Kidney tubule cell (primary cell): Measurements from ENCODE around the gene SOX5.
"Not testable (repeated sequence)": the region's sequence is repeated elsewhere in the genome, so short reads cannot be mapped to it uniquely, and the experiment has no call there.

ENCODE experiments used
- DNase-seq: peaks from one replicate; pipeline ENCODE4 v3.0.0-alpha.2; 2018; ENCODE audit warnings: low spot score

SOX5 gene

DNA sequence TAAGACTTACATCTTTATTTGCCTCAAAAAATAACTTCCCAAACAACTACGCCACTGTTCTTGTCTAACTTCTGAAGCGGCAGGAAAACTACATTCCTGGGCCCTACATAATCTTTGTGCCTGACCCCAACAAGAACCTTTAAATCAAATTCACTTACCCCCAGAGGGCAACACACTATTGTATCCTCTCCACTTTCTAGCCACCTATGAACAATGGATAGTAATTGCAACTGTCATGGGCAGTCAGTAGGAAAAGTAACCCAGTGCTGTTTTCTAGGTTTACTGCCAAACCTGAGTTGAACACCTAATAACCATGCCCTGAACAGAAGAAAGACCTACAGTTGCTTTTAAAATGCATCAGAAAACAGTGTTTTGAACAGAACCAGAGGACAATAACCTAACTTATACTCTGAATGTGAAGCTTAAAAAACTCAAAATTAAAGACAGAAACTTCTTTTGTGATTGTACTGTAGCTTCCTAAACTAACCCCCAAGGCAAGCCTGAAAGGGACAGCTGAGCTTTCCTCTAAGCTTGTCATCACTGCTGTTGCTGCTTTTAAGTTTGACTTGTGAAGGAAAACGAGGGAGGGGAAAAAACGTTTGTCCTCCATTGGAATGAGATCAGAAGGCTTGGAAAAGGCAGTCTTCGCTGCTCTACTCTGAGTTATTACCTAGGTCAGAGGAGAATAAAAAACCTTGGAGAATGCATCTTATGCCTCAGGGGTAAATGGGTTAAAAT is 195.7 kb downstream of the SOX5 start:
- DNase-seq, result no peak

DNA sequence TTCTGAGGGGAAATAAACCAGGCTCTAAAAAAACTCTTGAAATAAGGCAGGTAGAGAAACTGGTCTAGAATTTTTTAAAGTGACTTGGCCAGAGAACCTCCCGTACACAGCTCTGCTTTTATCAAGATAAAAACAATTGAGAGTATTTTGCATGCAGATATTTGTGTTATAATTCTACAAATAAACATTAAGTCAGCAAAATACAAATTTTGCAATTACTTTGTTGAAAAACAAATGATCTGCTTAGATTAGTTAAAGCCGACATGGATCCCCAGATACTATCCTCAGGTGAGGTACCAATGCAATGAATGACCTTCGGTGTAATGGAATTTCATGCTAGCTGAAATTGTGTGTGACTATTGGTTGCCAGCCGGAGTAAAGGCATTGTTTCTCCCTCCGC is 197.2 kb downstream of the SOX5 start:
- DNase-seq, result no peak

DNA sequence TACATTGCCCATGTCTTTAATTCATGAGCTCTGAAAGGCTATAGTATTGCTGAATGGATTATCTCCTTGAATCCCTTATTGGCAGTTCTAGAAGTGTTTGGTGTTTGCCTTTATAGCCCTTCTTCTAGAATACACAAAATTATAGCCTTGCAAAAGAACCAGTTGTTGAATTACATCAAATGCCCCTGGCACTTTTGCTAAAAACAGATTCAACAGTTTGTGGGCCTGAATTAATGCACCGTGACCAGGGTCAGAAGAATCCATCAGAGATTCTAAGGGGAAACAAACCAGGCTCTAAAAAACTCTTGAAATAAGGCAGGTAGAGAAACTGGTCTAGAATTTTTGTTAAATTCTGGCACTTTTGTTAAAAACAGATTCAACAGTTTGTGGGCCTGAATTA is 197.8 kb downstream of the SOX5 start:
- no peak for DNase-seq

DNA sequence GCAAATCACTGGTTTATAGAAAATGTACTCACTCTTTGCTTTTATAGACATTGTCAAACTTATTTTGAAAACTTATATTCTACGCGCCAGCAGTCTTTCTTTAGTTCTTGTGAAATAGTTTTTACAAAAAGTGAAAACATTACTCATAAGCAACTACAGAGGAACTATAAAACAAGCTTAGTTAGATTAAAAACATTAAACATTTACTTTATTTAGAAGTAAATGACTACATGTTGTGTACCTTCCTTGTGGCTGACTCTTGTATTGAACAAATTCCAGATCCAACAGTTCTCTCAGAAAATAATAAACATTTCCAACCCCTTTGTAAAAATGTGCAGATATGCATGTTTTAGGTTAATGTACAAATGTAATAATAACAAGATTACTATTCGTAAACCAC is 198.5 kb downstream of the SOX5 start:
- no peak for DNase-seq

DNA sequence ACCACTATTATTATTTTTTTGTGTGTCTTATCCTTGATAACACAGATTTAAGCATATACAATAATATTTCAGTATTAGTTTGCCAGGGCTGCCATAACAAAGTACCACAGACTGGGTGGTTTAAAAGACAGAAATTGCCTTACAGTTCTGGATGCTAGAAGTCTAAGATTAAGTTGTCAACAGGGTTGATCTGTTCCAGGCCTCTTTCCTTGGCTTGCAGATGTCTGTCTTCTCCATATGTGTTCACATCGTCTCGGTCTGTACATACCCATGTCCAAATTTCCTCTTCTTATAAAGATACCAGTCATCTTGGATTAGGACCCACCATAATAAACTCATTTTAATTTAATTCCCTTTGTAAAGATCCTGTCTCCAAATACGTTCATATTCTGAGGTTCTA is 204.8 kb downstream of the SOX5 start:
- DNase-seq, result no peak

DNA sequence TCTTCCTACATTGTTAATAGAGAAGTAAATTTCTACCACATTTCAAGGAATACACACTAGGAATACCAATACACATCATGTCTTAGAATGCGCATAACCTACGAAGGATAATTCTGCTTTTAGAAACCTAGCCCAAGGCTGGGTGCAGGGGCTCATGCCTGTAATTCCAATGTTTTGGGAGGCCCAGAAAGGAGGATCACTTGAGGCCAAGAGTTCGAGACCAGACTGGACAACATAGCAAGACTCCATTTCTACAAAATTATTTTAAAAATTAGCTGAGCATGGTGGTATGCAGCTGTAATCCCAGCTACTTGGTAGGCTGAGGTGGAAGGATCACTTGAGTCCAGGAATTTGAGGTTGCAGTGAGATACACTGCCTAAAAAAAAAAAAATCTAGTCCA is 206.9 kb downstream of the SOX5 start:
- DNase-seq, result no peak

DNA sequence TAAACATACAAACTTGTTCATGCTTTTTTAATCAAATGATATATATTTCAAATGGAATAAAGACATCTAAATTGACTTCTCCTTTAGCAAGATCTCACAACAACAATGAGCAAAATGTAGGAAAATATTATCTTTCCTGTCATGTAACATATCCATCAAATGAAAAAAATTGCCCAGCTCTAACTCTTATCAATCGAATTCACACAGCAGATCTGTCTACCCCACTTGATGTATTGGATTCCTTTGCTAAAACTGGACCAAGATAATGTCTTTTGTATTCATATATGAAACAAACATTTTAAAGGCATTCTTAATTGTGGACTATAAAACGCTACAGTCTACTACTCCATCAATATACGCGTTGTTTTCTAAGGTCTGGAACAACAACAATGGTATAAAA is 218.0 kb downstream of the SOX5 start:
- DNase-seq, result no peak

DNA sequence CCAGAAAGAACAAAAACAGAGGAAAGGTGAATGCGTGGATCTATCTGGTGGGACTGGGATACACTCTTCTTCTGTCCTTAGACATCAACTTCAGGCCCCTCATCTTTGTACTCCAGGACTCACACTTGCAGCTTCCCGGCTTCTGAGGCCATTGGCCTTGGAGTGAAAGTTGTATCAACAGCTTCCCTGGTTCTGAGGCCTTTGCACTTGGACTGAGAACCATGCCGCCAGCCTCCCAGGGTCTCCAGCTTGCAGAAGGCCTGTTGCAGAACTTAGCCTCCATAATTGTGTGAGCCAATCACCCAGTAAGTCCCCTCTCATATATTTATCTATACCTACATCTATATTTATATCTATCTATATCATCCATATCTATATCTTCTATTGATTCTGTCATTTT is 218.4 kb downstream of the SOX5 start:
- no peak for DNase-seq

DNA sequence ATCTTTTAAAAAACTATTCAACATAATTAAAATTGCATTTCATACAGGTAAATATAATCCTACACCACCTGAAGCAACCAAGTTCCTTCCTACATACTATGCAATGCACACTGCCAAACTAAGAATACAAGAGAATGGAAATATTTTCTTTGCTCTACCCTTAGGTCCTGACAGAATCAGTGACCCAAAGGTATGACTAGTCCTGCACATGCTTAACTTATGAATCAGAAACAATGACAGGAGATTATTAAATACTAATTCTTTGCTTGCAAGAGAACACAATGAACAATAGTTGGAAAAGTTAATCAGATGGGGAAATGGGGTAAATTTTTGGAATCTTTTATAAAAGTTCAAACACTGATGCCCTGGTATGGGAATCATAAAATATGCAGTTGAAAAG is 220.1 kb downstream of the SOX5 start:
- peak; percentile 77 for DNase-seq

DNA sequence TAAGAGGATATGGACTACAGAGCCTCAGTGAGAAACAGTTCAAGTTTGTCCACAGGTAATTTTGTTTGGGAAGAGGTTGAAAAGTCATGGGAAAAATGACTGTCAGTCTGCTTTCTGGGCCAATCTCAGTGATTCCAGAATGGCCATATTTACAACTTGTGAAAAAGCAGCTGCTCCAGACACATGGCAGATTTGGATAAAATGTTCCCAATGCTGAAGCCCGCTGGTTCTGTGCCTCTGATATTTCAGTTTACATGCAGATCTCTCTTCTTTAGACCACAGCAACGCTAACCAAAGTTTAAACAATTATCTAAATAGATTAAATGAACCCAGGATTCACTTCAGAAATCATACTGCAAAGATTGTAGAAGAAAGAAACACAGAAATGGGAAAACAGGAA is 222.8 kb downstream of the SOX5 start:
- DNase-seq, result no peak

DNA sequence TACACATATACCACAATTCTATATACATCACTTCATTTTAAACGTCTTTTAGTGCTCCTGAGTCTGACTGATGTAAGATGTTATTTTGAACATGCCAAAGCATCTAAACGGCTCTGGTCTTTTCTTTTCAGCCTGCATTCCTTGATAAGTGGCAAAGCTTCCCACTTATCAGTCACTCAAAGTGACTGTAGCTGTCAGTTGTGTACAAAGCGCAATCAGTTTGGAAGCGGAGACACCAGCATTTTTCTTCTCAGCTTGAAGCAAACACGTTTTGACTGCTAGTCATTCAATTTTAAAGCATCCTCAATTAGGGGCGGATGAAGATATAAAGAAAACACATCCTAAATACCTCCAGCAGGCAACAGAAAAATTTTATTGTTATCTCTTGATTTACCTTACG is 226.8 kb downstream of the SOX5 start:
- DNase-seq, result no peak

DNA sequence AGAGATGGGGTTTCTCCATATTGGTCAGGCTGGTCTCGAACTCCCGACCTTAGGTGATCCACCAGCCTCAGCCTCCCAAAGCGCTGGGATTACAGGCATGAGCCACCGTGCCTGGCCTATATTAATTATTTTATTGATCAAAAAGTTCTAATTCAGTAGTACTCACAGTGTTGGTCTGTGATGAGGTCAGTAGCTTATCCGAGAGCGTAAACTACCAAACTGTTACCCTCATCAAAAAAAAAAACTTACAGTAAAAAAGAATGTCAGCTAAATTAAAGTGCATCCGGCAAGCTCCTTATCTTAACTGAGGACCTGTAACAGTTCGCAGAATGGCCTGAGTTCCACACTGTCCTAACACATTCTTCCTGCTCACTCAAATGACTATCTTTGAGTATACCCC is 228.2 kb downstream of the SOX5 start:
- DNase-seq, result no peak

DNA sequence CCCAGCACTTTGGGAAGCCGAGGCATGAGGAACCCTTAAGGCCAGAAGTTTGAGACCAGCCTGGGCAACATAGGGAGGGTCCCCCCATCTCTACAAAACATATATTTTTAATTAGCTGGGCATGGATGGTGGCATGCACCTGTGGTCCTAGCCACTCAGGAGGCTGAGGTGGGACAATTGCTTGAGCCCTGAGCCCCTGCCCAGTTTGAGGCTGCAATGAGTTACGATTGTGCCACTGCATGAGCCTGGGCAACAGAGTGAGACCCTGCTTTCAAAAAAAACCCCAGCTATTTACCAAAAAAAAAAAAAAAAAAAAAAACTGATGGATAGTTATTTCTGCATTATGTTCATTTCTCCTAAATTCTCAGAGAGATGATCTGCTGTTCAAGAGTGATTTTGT is 230.0 kb downstream of the SOX5 start:
- DNase-seq, result no peak

DNA sequence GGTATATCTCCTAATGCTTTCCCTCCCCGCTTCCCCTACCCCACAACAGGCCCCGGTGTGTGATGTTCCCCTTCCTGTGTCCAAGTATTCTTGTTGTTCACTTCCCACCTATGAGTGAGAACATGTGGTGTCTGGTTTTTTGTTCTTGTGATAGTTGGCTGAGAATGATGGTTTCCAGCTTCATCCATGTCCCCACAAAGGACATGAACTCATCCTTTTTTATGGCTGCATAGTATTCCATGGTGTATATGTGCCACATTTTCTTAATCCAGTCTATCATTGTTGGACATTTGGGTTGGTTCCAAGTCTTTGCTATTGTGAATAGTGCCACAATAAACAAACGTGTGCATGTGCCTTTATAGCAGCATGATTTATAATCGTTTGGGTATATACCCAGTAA is 239.1 kb downstream of the SOX5 start:
- DNase-seq, result not testable (repeated sequence)

DNA sequence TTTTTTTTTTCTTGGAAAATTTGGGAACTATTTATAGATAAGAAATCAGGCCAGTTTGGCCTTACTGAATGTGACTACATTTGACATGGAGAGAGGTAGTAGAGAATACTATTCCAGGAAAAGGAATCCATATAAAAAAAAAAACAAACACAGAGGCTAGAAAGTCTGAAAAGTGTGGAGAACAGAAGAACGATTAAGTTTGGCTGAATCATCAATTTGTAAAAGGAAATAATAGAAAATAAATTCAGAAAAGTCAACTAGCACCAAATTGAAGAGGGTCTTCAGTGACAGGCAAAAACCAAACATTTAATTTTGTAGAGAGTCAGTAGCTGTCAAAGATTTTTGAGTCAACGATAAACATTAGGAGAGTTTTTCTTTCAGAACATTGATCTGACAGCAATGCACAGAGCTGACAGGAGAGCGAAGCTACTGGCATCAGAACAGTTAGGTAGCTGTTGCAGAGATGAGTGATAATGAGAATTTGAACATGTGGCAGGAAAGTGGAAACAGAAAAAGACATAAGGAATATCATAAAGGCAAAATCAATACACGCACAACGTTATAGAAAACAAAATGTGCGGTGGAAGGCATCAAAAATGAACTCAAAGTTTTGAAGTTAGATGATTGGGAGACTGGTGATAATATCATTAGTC is 241.2 kb downstream of the SOX5 start:
- DNase-seq, result no peak

DNA sequence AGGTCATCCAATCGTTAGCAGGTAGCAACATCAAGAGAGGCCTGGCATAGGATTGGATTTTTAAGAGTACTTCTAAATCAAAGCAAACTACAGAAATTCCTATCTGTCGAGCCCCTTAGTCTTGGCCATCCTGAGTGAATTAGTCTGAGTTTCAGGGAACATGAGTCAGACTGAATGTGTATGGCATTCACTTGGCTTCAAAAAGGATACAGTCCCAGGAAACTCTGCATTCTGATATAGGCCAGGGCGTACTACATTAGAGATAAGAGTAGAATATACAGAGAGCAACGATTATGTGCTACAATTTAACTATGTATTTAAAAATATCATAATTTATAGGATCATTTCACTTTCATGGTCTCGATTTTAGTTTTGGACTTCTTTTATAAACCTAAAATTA is 242.2 kb downstream of the SOX5 start:
- DNase-seq, result no peak

DNA sequence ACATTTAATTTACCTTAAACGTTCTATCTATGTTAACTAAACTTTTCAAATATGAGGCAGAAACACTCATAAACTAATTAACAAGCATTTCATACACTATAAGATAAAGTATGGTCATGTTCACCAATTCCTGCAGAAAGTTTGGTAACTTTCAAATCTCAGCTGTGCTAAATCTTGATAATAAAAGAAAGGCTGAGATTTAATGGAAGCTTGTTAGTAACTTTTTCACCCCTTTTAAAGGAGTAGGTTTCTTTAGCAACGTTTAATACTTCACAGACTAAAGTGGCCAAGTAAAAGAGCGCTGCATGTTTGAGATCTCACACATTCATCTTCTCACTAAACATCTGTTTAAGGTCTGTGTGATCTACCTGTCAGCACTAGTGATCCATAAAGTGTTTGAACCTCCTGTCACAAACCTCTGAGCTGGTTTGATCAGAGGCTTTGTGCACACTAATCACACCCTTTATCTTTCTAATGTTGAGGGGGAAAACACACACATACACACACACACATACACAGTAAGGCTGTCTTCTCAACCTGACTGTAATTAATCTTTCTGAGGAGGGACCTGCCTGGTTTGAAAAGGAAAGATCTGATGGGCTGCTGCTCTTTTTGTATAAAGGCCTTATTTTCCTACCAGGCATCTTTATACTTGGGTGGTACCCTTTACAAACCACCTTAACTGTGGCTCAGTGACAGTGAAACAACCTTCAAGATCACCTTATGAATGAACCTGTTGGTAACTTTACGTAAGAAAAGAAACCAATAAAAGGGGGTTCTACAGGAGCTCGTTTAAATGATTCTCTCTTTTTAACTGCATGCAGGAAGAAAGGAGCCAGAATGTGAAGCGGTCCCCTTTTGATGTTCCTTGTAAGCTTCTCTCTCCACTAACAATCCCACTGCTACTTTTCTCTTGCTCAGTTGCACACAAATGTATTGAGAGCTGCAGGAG is 244.2 kb downstream of the SOX5 start:
- DNase-seq, result no peak

DNA sequence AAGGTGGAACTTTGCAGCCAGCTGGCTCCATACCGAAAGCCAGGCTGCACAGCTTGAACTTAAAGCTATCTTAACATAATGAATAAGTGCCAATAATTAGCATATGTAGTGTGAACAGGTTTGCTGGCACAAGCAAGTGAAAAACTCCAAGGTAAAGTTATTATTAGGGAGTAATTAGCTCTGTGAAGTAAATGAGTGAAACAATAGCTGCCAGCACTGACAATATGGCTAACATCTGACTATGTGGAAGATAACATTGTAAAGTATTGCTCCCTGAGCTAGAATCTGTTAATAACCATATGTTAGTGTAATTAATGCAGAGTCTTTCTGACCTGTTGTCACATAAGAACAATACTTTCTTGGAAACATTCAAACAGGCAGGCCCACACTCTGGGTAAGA is 246.4 kb downstream of the SOX5 start:
- no peak for DNase-seq

DNA sequence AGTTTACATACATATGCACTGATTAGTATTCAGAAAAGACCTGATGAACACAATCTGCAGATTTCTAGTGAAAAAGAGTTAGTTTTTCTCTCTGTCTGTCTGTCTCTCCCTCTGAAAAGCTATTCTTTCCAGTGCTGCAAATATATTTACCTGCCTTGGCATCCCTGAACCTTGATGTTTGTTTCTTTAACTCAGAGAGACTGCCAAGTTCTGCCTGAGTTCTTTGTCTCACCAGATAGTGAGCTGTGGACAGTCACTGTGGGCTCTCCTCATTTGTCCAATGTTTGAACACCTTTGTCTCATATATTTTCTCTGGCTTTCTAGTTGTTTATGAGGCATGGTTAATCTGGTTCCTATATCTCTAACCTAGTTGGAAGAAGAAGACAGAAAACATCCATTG is 250.4 kb downstream of the SOX5 start:
- DNase-seq, result no peak

DNA sequence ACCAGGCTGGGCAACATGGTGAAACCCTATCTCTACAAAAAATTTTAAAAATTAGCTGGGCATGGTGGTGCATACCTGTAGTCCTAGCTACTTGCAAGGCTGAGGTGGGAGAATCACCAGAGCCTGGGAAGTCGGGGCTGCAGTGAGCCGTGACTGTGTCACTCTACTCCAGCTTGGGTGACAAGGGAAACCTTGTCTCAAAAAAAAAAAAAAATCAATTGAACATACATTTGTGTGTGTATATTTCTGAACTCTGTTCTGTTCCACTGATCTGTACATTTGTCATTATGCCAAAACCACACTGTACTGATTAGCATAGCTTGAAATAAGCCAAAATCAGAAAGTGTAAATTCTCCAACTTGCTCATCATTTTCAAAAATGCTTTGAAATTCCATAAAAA is 254.6 kb downstream of the SOX5 start:
- DNase-seq, result no peak

DNA sequence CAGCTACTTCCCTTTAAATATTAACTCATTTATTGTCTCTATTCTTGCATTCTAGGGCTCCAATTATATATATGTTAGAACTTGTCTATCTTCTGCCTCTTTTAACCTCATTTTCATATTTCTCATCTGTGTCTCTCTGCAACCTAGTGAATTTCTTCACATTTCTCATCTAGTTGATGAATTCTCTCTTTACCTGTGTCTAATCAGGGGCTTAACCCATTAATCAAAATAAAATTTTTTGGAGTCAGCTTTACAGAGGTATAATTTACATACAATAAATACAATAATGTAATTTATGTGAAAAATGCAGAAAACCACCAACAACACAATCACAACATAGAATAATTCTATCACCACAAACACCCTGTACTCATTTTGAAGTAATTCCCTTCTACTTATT is 255.2 kb downstream of the SOX5 start:
- DNase-seq, result no peak

DNA sequence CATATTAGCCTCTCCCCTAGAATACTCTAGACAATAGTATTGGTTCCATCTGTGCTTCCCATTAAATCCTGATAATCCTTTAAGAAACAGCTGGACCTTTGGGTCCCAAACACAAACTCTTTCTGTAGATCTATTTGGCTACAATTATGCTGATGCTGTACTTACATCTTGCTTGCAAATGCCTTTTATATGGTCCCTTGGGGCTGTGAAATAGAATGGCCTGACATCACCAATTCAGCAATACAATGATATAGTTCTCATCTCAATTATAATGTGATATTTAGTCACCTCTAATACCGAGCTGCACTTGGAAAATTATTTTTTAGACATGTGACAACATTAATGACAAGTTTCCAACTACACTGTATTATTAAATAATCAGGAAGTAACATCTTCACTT is 261.5 kb downstream of the SOX5 start:
- no peak for DNase-seq

DNA sequence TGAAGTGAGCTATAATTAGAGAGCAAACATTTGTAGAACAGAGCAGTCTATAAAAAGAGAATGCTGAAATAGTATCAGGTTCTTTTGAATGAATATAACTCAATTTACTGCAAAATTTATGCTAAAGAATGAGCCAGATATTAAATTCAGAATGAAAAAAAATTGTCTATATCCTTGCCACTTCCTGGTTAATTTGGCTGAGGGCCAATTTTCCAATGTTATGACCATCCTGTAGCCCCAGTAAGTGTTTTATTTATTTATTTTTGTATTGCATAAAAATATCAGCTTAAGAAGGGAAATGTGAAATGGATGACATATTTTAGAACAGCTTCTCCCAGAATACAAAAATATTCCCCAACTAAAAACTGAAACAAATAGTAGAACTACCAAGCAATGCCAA is 263.4 kb downstream of the SOX5 start:
- no peak for DNase-seq
